Neural cell (in vitro differentiated cells): ENCODE data around the gene DISP3. TPM values are rescaled to one million over a fixed set of nuclear protein-coding genes. Genes with fewer than 3 reads are reported as not detected.

Experiments used
- H2AFZ ChIP-seq: fragments of 200-600, 300-800 bp; sonication (generic), shearing (Covaris generic); 2 replicates; pipeline ENCODE4 v1.6.0; 2014; ENCODE audit warnings: low read depth, mild to moderate bottlenecking, antibody characterized with exemption, low read length, moderate library complexity
- H3F3A ChIP-seq: fragments of 200-600 bp; shearing (Covaris generic); 2 replicates; pipeline ENCODE4 v1.6.1; 2016; ENCODE audit warnings: mild to moderate bottlenecking, moderate library complexity, mixed read lengths, antibody characterized with exemption, low read length; ENCODE audit not compliant: insufficient read depth, poor library complexity, severe bottlenecking
- H3K27ac ChIP-seq: fragments of 200-600, 300-800 bp; sonication (generic), shearing (Covaris generic); 2 replicates; pipeline ENCODE4 v1.5.1; 2014; ENCODE audit warnings: mild to moderate bottlenecking, low read length, moderate library complexity
- H3K27me3 ChIP-seq: fragments of 300-800, 200-600 bp; sonication (generic), shearing (Covaris generic); 2 replicates; pipeline ENCODE4 v1.6.0; 2014; ENCODE audit warnings: mild to moderate bottlenecking, low read depth, low read length, moderate library complexity; ENCODE audit not compliant: insufficient read depth
- H3K36me3 ChIP-seq: fragments of 300-800, 200-600 bp; sonication (generic), shearing (Covaris generic); 2 replicates; pipeline ENCODE4 v1.5.1; 2014; ENCODE audit warnings: mild to moderate bottlenecking, antibody characterized with exemption, low read length, moderate library complexity; ENCODE audit not compliant: insufficient read depth
- H3K4me2 ChIP-seq: fragments of 300-800, 200-600 bp; sonication (generic), shearing (Covaris generic); 2 replicates; pipeline ENCODE4 v1.6.0; 2014; ENCODE audit warnings: mild to moderate bottlenecking, low read length
- H3K4me3 ChIP-seq: fragments of 300-800, 200-600 bp; sonication (generic), shearing (Covaris generic); 2 replicates; pipeline ENCODE4 v1.5.1; 2014; ENCODE audit warnings: mild to moderate bottlenecking, low read length, moderate library complexity
- H3K79me2 ChIP-seq: fragments of 200-600 bp; shearing (Covaris generic); replicated peaks from 2 replicates; pipeline ENCODE4 v1.6.0; 2014; ENCODE audit warnings: mild to moderate bottlenecking, low read length, moderate library complexity; ENCODE audit not compliant: insufficient read depth
- H3K9ac ChIP-seq: fragments of 300-800, 200-600 bp; sonication (generic), shearing (Covaris generic); 2 replicates; pipeline ENCODE4 v1.6.1; 2016; ENCODE audit warnings: mild to moderate bottlenecking, low read length, mixed read lengths
- H3K9me2 ChIP-seq: fragments of 200-600 bp; shearing (Covaris generic); 2 replicates; pipeline ENCODE4 v1.6.1; 2016; ENCODE audit warnings: mild to moderate bottlenecking, low read length, mixed read lengths; ENCODE audit not compliant: insufficient read depth
- H3K9me3 ChIP-seq: fragments of 200-600, 300-800 bp; sonication (generic), shearing (Covaris generic); 2 replicates; pipeline ENCODE4 v1.6.1; 2016; ENCODE audit warnings: mild to moderate bottlenecking, mixed run types, low read length, moderate library complexity, mixed read lengths
- H4K20me1 ChIP-seq: fragments of 200-600 bp; shearing (Covaris generic); 2 replicates; pipeline ENCODE4 v1.6.1; 2016; ENCODE audit warnings: mild to moderate bottlenecking, mixed run types; ENCODE audit not compliant: insufficient read depth
- EP300 ChIP-seq: fragments of 450-650 bp; conservative IDR thresholded peaks from 2 replicates; pipeline ENCODE4 v1.6.1; 2014; ENCODE audit warnings: antibody characterized with exemption, mild to moderate bottlenecking, moderate library complexity; ENCODE audit not compliant: poor library complexity, severe bottlenecking
- EZH2 ChIP-seq: fragments of 200-600, 300-800 bp; shearing (Covaris generic), sonication (generic); IDR thresholded peaks from 2 replicates; pipeline ENCODE4 v1.6.1; 2014; ENCODE audit warnings: antibody characterized with exemption, low read length, borderline replicate concordance, mild to moderate bottlenecking; ENCODE audit not compliant: insufficient read depth, poor library complexity, severe bottlenecking
- MXI1 ChIP-seq: fragments of 450-650 bp; conservative IDR thresholded peaks from 2 replicates; pipeline ENCODE4 v1.6.1; 2014; ENCODE audit warnings: antibody characterized with exemption, mild to moderate bottlenecking; ENCODE audit not compliant: poor library complexity, severe bottlenecking
- POLR2AphosphoS5 ChIP-seq: IDR thresholded peaks from 2 replicates; pipeline ENCODE4 v1.6.1; 2012
- RAD21 ChIP-seq: fragments of 450-650 bp; conservative IDR thresholded peaks from 2 replicates; pipeline ENCODE4 v1.6.1; 2014; ENCODE audit warnings: antibody characterized with exemption, mild to moderate bottlenecking, moderate library complexity
- SMC3 ChIP-seq: fragments of 450-650 bp; conservative IDR thresholded peaks from 2 replicates; pipeline ENCODE4 v1.6.1; 2014; ENCODE audit warnings: antibody characterized with exemption, mild to moderate bottlenecking, moderate library complexity; ENCODE audit not compliant: poor library complexity
- TAF1 ChIP-seq: IDR thresholded peaks from 2 replicates; pipeline ENCODE4 v1.6.1; 2012; ENCODE audit warnings: low read depth
- polyA plus RNA-seq: library from polyadenylated mRNA; depleted of rRNA; stranded (reverse); fragments of >200 nt; gene quantifications from 2 replicates; pipeline ENCODE4 v1.2.3, GENCODE V29; 2014
- TF ChIP-seq, protein P1 (sequence below): IDR thresholded peaks from 2 replicates; pipeline ENCODE4 v1.6.1; 2012; ENCODE audit warnings: borderline replicate concordance
- TF ChIP-seq, protein P2 (sequence below): fragments of 450-650 bp; IDR thresholded peaks from 2 replicates; pipeline ENCODE4 v1.5.1; 2014; ENCODE audit warnings: antibody characterized with exemption, mild to moderate bottlenecking, moderate library complexity; ENCODE audit not compliant: poor library complexity, severe bottlenecking

DISP3 gene
- polyA plus RNA-seq, 1 donor from 2014 or later = 14.9 TPM

GRCh38 chr1:11558871-11559590 is 80.1 kb downstream of the DISP3 start:
- no peak overlapping the region for H3K4me3 ChIP-seq
- H4K20me1 ChIP-seq = no peaks in the 10 kb centered on the region
- H3K4me2 ChIP-seq = no peak overlapping the region
- no peak overlapping the region for H2AFZ ChIP-seq
- no peak overlapping the region for H3K27ac ChIP-seq
- no peak overlapping the region for H3K9ac ChIP-seq
- H3K27me3 ChIP-seq = no peaks in the 10 kb centered on the region
- H3K9me2 ChIP-seq = no peaks in the 10 kb centered on the region
- no peaks in the 10 kb centered on the region for H3K79me2 ChIP-seq
- H3K9me3 ChIP-seq = no peaks in the 10 kb centered on the region
- no peak for TF ChIP-seq SMC3
- TF ChIP-seq EP300 = no peak
- no peak for TF ChIP-seq TAF1
- no peak for TF ChIP-seq POLR2AphosphoS5
- no peak for TF ChIP-seq EZH2
- TF ChIP-seq, protein P1, sequence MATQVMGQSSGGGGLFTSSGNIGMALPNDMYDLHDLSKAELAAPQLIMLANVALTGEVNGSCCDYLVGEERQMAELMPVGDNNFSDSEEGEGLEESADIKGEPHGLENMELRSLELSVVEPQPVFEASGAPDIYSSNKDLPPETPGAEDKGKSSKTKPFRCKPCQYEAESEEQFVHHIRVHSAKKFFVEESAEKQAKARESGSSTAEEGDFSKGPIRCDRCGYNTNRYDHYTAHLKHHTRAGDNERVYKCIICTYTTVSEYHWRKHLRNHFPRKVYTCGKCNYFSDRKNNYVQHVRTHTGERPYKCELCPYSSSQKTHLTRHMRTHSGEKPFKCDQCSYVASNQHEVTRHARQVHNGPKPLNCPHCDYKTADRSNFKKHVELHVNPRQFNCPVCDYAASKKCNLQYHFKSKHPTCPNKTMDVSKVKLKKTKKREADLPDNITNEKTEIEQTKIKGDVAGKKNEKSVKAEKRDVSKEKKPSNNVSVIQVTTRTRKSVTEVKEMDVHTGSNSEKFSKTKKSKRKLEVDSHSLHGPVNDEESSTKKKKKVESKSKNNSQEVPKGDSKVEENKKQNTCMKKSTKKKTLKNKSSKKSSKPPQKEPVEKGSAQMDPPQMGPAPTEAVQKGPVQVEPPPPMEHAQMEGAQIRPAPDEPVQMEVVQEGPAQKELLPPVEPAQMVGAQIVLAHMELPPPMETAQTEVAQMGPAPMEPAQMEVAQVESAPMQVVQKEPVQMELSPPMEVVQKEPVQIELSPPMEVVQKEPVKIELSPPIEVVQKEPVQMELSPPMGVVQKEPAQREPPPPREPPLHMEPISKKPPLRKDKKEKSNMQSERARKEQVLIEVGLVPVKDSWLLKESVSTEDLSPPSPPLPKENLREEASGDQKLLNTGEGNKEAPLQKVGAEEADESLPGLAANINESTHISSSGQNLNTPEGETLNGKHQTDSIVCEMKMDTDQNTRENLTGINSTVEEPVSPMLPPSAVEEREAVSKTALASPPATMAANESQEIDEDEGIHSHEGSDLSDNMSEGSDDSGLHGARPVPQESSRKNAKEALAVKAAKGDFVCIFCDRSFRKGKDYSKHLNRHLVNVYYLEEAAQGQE = no peak
- TF ChIP-seq MXI1 = no peak
- no peak for TF ChIP-seq RAD21
- TF ChIP-seq, protein P2, sequence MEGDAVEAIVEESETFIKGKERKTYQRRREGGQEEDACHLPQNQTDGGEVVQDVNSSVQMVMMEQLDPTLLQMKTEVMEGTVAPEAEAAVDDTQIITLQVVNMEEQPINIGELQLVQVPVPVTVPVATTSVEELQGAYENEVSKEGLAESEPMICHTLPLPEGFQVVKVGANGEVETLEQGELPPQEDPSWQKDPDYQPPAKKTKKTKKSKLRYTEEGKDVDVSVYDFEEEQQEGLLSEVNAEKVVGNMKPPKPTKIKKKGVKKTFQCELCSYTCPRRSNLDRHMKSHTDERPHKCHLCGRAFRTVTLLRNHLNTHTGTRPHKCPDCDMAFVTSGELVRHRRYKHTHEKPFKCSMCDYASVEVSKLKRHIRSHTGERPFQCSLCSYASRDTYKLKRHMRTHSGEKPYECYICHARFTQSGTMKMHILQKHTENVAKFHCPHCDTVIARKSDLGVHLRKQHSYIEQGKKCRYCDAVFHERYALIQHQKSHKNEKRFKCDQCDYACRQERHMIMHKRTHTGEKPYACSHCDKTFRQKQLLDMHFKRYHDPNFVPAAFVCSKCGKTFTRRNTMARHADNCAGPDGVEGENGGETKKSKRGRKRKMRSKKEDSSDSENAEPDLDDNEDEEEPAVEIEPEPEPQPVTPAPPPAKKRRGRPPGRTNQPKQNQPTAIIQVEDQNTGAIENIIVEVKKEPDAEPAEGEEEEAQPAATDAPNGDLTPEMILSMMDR = no peak
- H3K36me3 ChIP-seq = no peaks in the 10 kb centered on the region
- no peaks in the 10 kb centered on the region for H3F3A ChIP-seq

- Histone ChIP-seq H3K79me2 (no peaks in the 10 kb centered on the region), H3F3A (no peaks in the 10 kb centered on the region), H3K4me3 (no peak overlapping the region), H3K4me2 (no peak overlapping the region), H3K9me2 (no peaks in the 10 kb centered on the region), H3K27me3 (no peaks in the 10 kb centered on the region), H3K9me3 (no peaks in the 10 kb centered on the region), H3K36me3 (no peaks in the 10 kb centered on the region), H2AFZ (no peak overlapping the region), H4K20me1 (no peaks in the 10 kb centered on the region), H3K9ac (no peak overlapping the region), H3K27ac (no peak overlapping the region)
- TF ChIP-seq, protein P2 = no peak
- no peak for TF ChIP-seq MXI1
- TF ChIP-seq RAD21 = no peak
- TF ChIP-seq SMC3 = no peak
- TF ChIP-seq TAF1 = no peak
- TF ChIP-seq, protein P1 = no peak
- TF ChIP-seq EP300 = no peak
- no peak for TF ChIP-seq POLR2AphosphoS5
- TF ChIP-seq EZH2 = no peak
These were observed 80.6 kb downstream of the DISP3 start for GRCh38 chr1:11559591-11559970.
